Activated B cell treated with CpG ODN at 0.5 μM for 24 hours (primary cell): Measurements from ENCODE around the gene SRGN. TPM values are rescaled to one million over a fixed set of nuclear protein-coding genes. Genes with fewer than 3 reads are reported as not detected.
A peak's percentile ranks its signal among the peaks of the same experiment; 100 is the strongest.

Source experiments
- ATAC-seq: fragments of 200-7000 bp; cut with Tn5 transposase; one replicate; pipeline ENCODE4 v1.10.0; 2021; ENCODE audit warnings: low read depth, mild to moderate bottlenecking, moderate library complexity
- CTCF ChIA-PET: fragments of 350-600 bp; sonication (Branson Sonifier 250); formaldehyde crosslinking; loops from one replicate; lab custom pipeline; 2021; ENCODE audit warnings: antibody characterized with exemption; lab: Charles Lee
- POLR2A ChIA-PET: fragments of 350-600 bp; sonication (Branson Sonifier 250); formaldehyde crosslinking; loops from one replicate; lab custom pipeline; 2021; ENCODE audit warnings: antibody characterized with exemption; lab: Charles Lee
- DNase-seq: peaks from one replicate; pipeline ENCODE4 v3.0.0; 2022
- H3K27ac Mint-ChIP-seq: one replicate; pipeline ENCODE4 v1.8.0; 2020; ENCODE audit warnings: mixed read lengths
- H3K27me3 Mint-ChIP-seq: one replicate; pipeline ENCODE4 v1.8.0; 2021; ENCODE audit warnings: mixed read lengths
- H3K36me3 Mint-ChIP-seq: one replicate; pipeline ENCODE4 v1.8.0; 2021; ENCODE audit warnings: low read depth, mixed read lengths
- H3K4me1 Mint-ChIP-seq: one replicate; pipeline ENCODE4 v1.8.0; 2021; ENCODE audit warnings: mixed read lengths
- H3K4me3 Mint-ChIP-seq: one replicate; pipeline ENCODE4 v1.8.0; 2020; ENCODE audit warnings: mild to moderate bottlenecking, mixed read lengths
- H3K9me3 Mint-ChIP-seq: one replicate; pipeline ENCODE4 v1.8.0; 2020; ENCODE audit warnings: mixed read lengths
- CTCF ChIP-seq: fragments of 200-600 bp; IDR thresholded peaks from one replicate; pipeline ENCODE4 v1.8.0; 2022; ENCODE audit warnings: antibody characterized with exemption, mild to moderate bottlenecking
- intact Hi-C: fragments of 100-400 bp; cut with micrococcal nuclease; formaldehyde crosslinking; loops from one replicate; pipeline ENCODE4 v1.15.1; 2024
- total RNA-seq: library from RNA; stranded (reverse); gene quantifications from 2 replicates; pipeline ENCODE4 v1.2.3, GENCODE V29; 2022

The SRGN gene
- total RNA-seq, 1 donor from 2014 or later, result 91.4 TPM

DNA sequence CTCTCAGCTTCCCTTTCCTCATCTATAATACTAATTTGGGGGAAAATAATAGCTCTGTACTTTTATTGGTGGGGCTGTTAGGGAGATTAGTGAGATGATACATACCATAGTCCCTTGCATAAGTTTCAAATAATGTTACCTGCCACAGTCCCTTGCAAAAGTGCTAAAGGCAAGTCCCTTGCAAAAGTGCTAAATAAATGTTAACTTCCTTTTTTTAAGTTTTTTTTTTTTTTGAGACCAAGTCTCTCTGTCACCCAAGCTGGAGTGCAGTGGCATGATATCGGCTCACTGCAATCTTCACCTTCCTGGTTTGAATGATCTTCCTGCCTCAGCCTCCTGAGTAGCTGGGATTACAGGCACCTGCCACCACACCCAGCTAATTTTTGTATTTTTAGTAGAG, 43.4 kb upstream of the SRGN start:
- POLR2A ChIA-PET, result interaction anchor here (0.9 to 3.3 kb wide), 3 partner anchors 21 to 49 kb away, joined by 3 to 27 read pairs (median 4); partner anchors contain the start of gene SRGN
- H3K4me1 Mint-ChIP-seq, result peaks cover 26% of the 10 kb centered on the region
- H3K36me3 Mint-ChIP-seq, result no peaks in the 10 kb centered on the region

GRCh38 chr10:69045441-69046300, 42.2 kb upstream of the SRGN start:
- ATAC-seq (no peak), DNase-seq (no peak)
- peak overlapping the region; percentile 85 for H3K27ac Mint-ChIP-seq
- intact Hi-C loops, result loop anchor here (2.0 kb wide), 1 partner anchor 15 kb away; no protein-coding TSS in a partner anchor
- no peaks in the 10 kb centered on the region for H3K36me3 Mint-ChIP-seq
- CTCF ChIA-PET, result interaction anchor here (1.3 kb wide), 1 partner anchor 41 kb away, joined by 3 read pairs; no protein-coding TSS in a partner anchor
- no peaks in the 10 kb centered on the region for H3K27me3 Mint-ChIP-seq
- H3K4me3 Mint-ChIP-seq, result no peak overlapping the region
- POLR2A ChIA-PET, result interaction anchor here (3.3 kb wide), 1 partner anchor 42 kb away, joined by 27 read pairs; the partner anchor contains the start of gene SRGN
- no peaks in the 10 kb centered on the region for H3K9me3 Mint-ChIP-seq
- no peak for TF ChIP-seq CTCF
- peaks cover 27% of the 10 kb centered on the region for H3K4me1 Mint-ChIP-seq

More for the DNA sequence above, 43.4 kb upstream of the SRGN start:
- CTCF ChIA-PET, result interaction anchor here (0.9 to 2.3 kb wide), 2 partner anchors 39 to 48 kb away, joined by 3 to 7 read pairs; no protein-coding TSS in a partner anchor
- Mint-ChIP-seq H3K27ac (peak overlapping the region; percentile 85), H3K27me3 (no peaks in the 10 kb centered on the region), H3K4me3 (peak overlapping the region; percentile 42), H3K9me3 (no peaks in the 10 kb centered on the region)
- ATAC-seq (peak; percentile 59), DNase-seq (no peak)
- intact Hi-C loops, result loop anchor here (1.0 to 5.0 kb wide), 3 partner anchors 16 to 45 kb away; no protein-coding TSS in a partner anchor
- no peak for TF ChIP-seq CTCF

DNA sequence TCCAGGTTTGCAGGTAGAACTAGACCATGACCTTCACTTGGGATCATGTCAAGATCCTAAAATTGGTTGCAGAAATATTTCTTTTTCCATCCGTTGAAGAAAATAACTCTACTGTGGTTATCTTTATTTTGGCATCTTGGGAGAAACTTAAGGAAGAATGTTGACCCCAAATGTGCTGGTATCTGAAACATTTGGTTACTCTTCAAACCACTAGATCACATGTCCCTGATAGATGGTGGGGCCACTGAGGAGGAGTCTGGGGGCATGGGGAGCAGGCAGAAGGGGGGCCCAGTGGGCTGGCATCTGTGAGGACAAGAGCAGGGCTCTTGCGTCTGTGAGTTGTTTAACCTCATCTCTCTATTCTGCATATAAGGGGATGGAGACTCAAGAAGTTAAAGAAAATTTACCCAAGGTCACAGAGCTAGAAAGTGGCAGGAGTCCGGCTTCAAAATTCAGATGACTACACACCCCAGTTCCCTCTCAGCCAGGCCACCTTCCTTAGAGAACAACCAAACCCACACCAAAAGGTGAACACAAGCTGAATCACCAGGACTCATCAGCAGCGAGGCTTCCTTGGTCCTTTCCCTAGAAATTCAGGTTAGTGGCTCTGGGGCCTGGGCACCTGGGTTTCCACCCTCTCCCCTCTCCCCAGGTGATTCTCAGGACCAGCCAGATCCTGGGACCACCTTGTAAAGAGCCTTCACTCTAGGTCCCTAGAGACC, 40.6 kb upstream of the SRGN start:
- POLR2A ChIA-PET, result interaction anchor here (0.5 to 3.3 kb wide), 2 partner anchors 40 to 48 kb away, joined by 5 to 27 read pairs; partner anchors contain the start of gene SRGN
- no peak overlapping the region for H3K4me3 Mint-ChIP-seq
- ATAC-seq, result no peak

GRCh38 chr10:69048103-69048502, 39.8 kb upstream of the SRGN start:
- ATAC-seq, result no peak
- H3K9me3 Mint-ChIP-seq, result no peaks in the 10 kb centered on the region
- intact Hi-C loops, result no loop called here
- no peaks in the 10 kb centered on the region for H3K36me3 Mint-ChIP-seq
- no peaks in the 10 kb centered on the region for H3K27me3 Mint-ChIP-seq
- ChIA-PET POLR2A (no interaction called here), CTCF (no interaction called here)
- no peak for DNase-seq
- no peak overlapping the region for H3K27ac Mint-ChIP-seq
- TF ChIP-seq CTCF, result no peak
- peaks cover 41% of the 10 kb centered on the region for H3K4me1 Mint-ChIP-seq
- no peak overlapping the region for H3K4me3 Mint-ChIP-seq

More for the DNA sequence above, 40.6 kb upstream of the SRGN start:
- Mint-ChIP-seq H3K27me3 (no peaks in the 10 kb centered on the region), H3K36me3 (no peaks in the 10 kb centered on the region), H3K9me3 (no peaks in the 10 kb centered on the region), H3K4me1 (peaks cover 36% of the 10 kb centered on the region), H3K27ac (no peak overlapping the region)
- intact Hi-C loops, result no loop called here
- CTCF ChIA-PET, result no interaction called here
- TF ChIP-seq CTCF, result no peak
- no peak for DNase-seq
